ENCODE measurements around the gene PLOD1. TPM values are rescaled to one million over a fixed set of nuclear protein-coding genes. Genes with fewer than 3 reads are reported as not detected.
A peak's percentile ranks its signal among the peaks of the same experiment; 100 is the strongest.

PLOD1 gene
- total and polyA plus RNA-seq, 2 donors (not counting 1 experiment from before 2014, with no cell fraction given) = 10.4 to 13.4 TPM

- peaks cover 0 to 35% of the 10 kb centered on the region in 2 experiments for H3K36me3 ChIP-seq (replicated peaks in 1 of 2; ENCODE audit: control extremely low read depth in 1 of 2, control insufficient read depth in 1 of 2, extremely low read depth in 1 of 2, insufficient read depth in 2 of 2, low read length in 1 of 2)
- H3K27me3 ChIP-seq (replicated peaks in 1 of 4; ENCODE audit: control extremely low read depth in 1 of 4, control insufficient read depth in 3 of 4, insufficient read depth in 4 of 4, low read length in 3 of 4) = no peaks in the 10 kb centered on the region
- peak overlapping the region; percentile 95 for H3K4me3 Mint-ChIP-seq
- 88% methylated on average over 3 of the region's 3 CpGs for WGBS (ENCODE audit: insufficient coverage)
- H4K20me1 ChIP-seq (ENCODE audit: control insufficient read depth, insufficient read depth, low read length, poor library complexity, severe bottlenecking) = peaks cover 18% of the 10 kb centered on the region
- peaks cover 12 to 16% of the 10 kb centered on the region in 2 donors for H3K4me1 ChIP-seq (ENCODE audit: control insufficient read depth in 2 of 2, insufficient read depth in 2 of 2, low read length in 2 of 2)
- no peak overlapping the region for H3K4me3 ChIP-seq (ENCODE audit: control extremely low read depth in 1 of 5, extremely low read depth in 1 of 5, insufficient read depth in 1 of 5, low read depth in 2 of 5, low read length in 4 of 5)
- no peaks in the 10 kb centered on the region for H3K9me3 Mint-ChIP-seq (ENCODE audit: insufficient read depth)
- POLR2A ChIA-PET = interaction anchor here (0.8 to 3.1 kb wide), 2 partner anchors 72 to 208 kb away, joined by 3 to 27 read pairs; no protein-coding TSS in a partner anchor
- H3K27me3 Mint-ChIP-seq = no peaks in the 10 kb centered on the region
- H3K9ac ChIP-seq (ENCODE audit: low read length) = no peak overlapping the region
- no peak overlapping the region for H3K4me2 ChIP-seq (replicated peaks; ENCODE audit: low read depth, low read length, poor library complexity, severe bottlenecking)
- intact Hi-C loops (cut with micrococcal nuclease) = loop anchor here (5.0 kb wide), 1 partner anchor 95 kb away; no protein-coding TSS in a partner anchor
- no peak for ATAC-seq (ENCODE audit: low read depth)
- DNase-seq = peak; percentile 37
- H3K79me2 ChIP-seq (ENCODE audit: control insufficient read depth, insufficient read depth, low read length) = peaks cover 79% of the 10 kb centered on the region
- H3K27ac Mint-ChIP-seq = peak overlapping the region; percentile 80
- no peak for TF ChIP-seq EZH2 (IDR thresholded peaks at IDR 0.05; ENCODE audit: borderline replicate concordance, insufficient read depth, low read depth, low read length, poor library complexity, severe bottlenecking)
- TF ChIP-seq CTCF (IDR thresholded peaks at IDR 0.05) = no peak
- peaks cover 44% of the 10 kb centered on the region for H3K4me1 Mint-ChIP-seq
- no peak overlapping the region for H2AFZ ChIP-seq (ENCODE audit: insufficient read depth, low read depth, low read length, poor library complexity, severe bottlenecking)
- no peak overlapping the region for H3K27ac ChIP-seq (ENCODE audit: low read length in 2 of 2)
- no peaks in the 10 kb centered on the region for H3K9me3 ChIP-seq (ENCODE audit: control extremely low read depth in 1 of 3, control insufficient read depth in 2 of 3, insufficient read depth in 1 of 3, low read length in 2 of 3)
- CTCF ChIA-PET = interaction anchor here (0.6 to 1.3 kb wide), 3 partner anchors 18 to 82 kb away, joined by 3 to 4 read pairs (median 3); no protein-coding TSS in a partner anchor
Measured at GRCh38 chr1:11982010-11982392, 47.5 kb downstream of the PLOD1 start.

- intact Hi-C loops (cut with micrococcal nuclease) = loop anchor here (5.0 kb wide), 1 partner anchor 93 kb away; no protein-coding TSS in a partner anchor
- POLR2A ChIA-PET = no interaction called here
- whole genome bisulfite sequencing (ENCODE audit: insufficient coverage) = 96% methylated on average over 4 of the region's 5 CpGs
Measured at GRCh38 chr1:11984121-11984520, 49.6 kb downstream of the PLOD1 start.

More at GRCh38 chr1:11984121-11984520, 49.6 kb downstream of the PLOD1 start:
- TF ChIP-seq CTCF (IDR thresholded peaks at IDR 0.05) (no peak), EZH2 (IDR thresholded peaks at IDR 0.05; ENCODE audit: borderline replicate concordance, insufficient read depth, low read depth, low read length, poor library complexity, severe bottlenecking) (no peak)
- Histone ChIP-seq H3K27me3 (replicated peaks in 1 of 4; ENCODE audit: control extremely low read depth in 1 of 4, control insufficient read depth in 3 of 4, insufficient read depth in 4 of 4, low read length in 3 of 4) (no peaks in the 10 kb centered on the region), H3K79me2 (ENCODE audit: control insufficient read depth, insufficient read depth, low read length) (peaks cover 80% of the 10 kb centered on the region), H4K20me1 (ENCODE audit: control insufficient read depth, insufficient read depth, low read length, poor library complexity, severe bottlenecking) (peaks cover 29% of the 10 kb centered on the region), H3K27ac (ENCODE audit: low read length in 2 of 2) (no peak overlapping the region), H3K4me2 (replicated peaks; ENCODE audit: low read depth, low read length, poor library complexity, severe bottlenecking) (no peak overlapping the region), H2AFZ (ENCODE audit: insufficient read depth, low read depth, low read length, poor library complexity, severe bottlenecking) (no peak overlapping the region), H3K4me3 (ENCODE audit: control extremely low read depth in 1 of 5, extremely low read depth in 1 of 5, insufficient read depth in 1 of 5, low read depth in 2 of 5, low read length in 4 of 5) (no peak overlapping the region), H3K9me3 (ENCODE audit: control extremely low read depth in 1 of 3, control insufficient read depth in 2 of 3, insufficient read depth in 1 of 3, low read length in 2 of 3) (no peaks in the 10 kb centered on the region), H3K9ac (ENCODE audit: low read length) (no peak overlapping the region), H3K4me1 (ENCODE audit: control insufficient read depth in 2 of 2, insufficient read depth in 2 of 2, low read length in 2 of 2) (peaks cover 12 to 16% of the 10 kb centered on the region in 2 donors), H3K36me3 (replicated peaks in 1 of 2; ENCODE audit: control extremely low read depth in 1 of 2, control insufficient read depth in 1 of 2, extremely low read depth in 1 of 2, insufficient read depth in 2 of 2, low read length in 1 of 2) (peaks cover 2 to 42% of the 10 kb centered on the region in 2 experiments)
- ATAC-seq (ENCODE audit: low read depth) = no peak
- peaks cover 44% of the 10 kb centered on the region for H3K4me1 Mint-ChIP-seq
- no peak for DNase-seq
- H3K27ac Mint-ChIP-seq = no peak overlapping the region
- H3K4me3 Mint-ChIP-seq = no peak overlapping the region
- H3K9me3 Mint-ChIP-seq (ENCODE audit: insufficient read depth) = no peaks in the 10 kb centered on the region
- CTCF ChIA-PET = no interaction called here
- H3K27me3 Mint-ChIP-seq = no peaks in the 10 kb centered on the region

Data from B cell (primary cell).